ENCODE data around the gene TRAPPC3. TPM values are rescaled to one million over a fixed set of nuclear protein-coding genes. Genes with fewer than 3 reads are reported as not detected.
"Not testable (repeated sequence)": the region's sequence is repeated elsewhere in the genome, so short reads cannot be mapped to it uniquely, and the experiment has no call there.

Gene TRAPPC3
- total RNA-seq, 2 experiments from 2014 or later: 51.7 to 52.5 TPM

DNA sequence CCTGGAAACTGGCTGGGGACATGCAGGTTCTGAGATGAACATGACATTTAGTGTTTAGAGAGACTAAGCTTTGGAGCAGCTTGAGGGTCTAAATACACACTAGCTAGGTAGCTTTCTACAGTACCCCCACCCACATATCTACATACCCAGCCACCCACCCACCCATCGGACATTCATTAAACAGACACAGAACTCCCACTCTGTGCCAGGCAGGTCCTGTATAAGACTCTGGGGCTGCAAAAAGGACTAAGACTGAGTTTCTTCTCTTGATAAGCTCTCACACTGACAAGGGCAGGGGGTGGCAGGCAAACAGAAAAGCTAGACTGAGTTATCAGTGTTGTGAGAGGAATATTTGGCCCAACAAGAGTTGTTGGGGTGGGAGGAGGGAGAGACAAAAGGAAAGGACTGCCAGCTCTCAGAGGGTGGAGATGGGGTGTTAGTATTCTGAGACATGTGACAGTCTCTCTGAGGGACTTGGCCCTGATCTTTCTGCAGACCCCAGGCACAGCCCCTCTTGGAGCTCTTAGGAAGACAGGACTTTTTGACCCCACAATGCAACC is 13.5 kb upstream of the TRAPPC3 start:
- H3K9me3 Mint-ChIP-seq: no peaks in the 10 kb centered on the region
- peaks cover 67% of the 10 kb centered on the region for H3K4me1 Mint-ChIP-seq
- ATAC-seq (ENCODE audit: low read depth) (no peak), DNase-seq (no peak)
- H3K4me3 Mint-ChIP-seq: peak overlapping the region; percentile 91
- H3K27ac Mint-ChIP-seq: peak overlapping the region; percentile 97
- H3K27me3 Mint-ChIP-seq: no peaks in the 10 kb centered on the region
- POLR2A ChIA-PET: interaction anchor here (0.6 to 5.5 kb wide), 8 partner anchors 8 to 224 kb away, joined by 3 to 98 read pairs (median 4); partner anchors contain the start of genes THRAP3 and TRAPPC3
- H3K36me3 Mint-ChIP-seq: peaks cover 34% of the 10 kb centered on the region

DNA sequence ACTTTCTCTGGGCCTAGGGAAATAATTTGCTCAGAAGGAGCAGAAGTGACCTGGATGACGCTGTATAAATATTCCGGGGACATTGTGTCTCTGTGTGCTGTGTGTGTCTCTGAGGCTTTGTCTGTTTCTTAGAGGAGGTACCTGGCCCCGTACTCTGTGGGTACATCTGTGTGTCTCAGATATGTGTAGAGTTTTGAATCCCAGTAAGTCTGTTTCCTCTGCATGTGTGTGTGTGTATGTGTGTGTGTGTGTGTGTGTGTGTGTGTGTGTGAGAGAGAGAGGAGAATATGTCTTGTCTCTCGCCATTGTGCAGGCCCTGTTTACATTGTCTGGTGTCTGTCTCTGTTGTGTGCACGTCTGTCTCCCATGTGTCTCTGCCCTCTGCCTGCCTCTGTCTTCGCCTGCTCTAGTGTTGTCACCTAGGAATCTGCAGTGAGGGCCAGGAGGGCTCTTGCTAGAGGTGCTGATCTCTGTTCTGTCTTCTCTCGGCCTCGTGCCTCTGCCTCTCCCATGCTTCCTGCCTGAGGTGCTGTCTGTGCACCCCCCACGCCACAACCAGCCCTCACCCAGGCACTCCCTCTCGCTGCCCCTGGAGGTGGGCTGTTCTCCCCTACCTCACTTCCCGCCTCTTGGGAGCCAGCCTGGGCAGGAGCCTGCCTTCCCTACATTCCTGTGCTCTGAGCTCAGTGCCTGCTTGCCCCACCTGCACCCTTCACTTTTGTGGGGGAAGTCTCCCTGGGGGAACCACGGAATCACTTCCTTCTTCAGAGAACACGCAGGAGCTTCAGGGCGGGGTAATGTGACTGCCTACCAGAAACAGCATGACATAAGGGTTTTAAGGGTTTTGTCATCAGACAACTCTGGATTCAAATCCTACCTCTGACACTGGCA is 12.6 kb upstream of the TRAPPC3 start:
- ATAC-seq (ENCODE audit: low read depth) (peak; percentile 50), DNase-seq (peak; percentile 69)
- Mint-ChIP-seq H3K4me3 (peak overlapping the region; percentile 91), H3K4me1 (peaks cover 70% of the 10 kb centered on the region), H3K27ac (peak overlapping the region; percentile 97), H3K27me3 (no peaks in the 10 kb centered on the region), H3K9me3 (no peaks in the 10 kb centered on the region), H3K36me3 (peaks cover 36% of the 10 kb centered on the region)
- POLR2A ChIA-PET: interaction anchor here (0.9 to 5.5 kb wide), 11 partner anchors 9 to 225 kb away, joined by 3 to 98 read pairs (median 5); partner anchors contain the start of genes SH3D21, THRAP3 and TRAPPC3

- POLR2A ChIA-PET: interaction anchor here (0.6 to 5.5 kb wide), 15 partner anchors 10 to 230 kb away, joined by 3 to 98 read pairs (median 4); partner anchors contain the start of genes AGO3, EVA1B, SH3D21 and THRAP3
- Mint-ChIP-seq H3K27me3 (no peaks in the 10 kb centered on the region), H3K36me3 (peaks cover 33% of the 10 kb centered on the region), H3K9me3 (no peaks in the 10 kb centered on the region), H3K4me3 (peak overlapping the region; percentile 91), H3K4me1 (peaks cover 65% of the 10 kb centered on the region), H3K27ac (peak overlapping the region; percentile 97)
- DNase-seq (peak; percentile 77), ATAC-seq (ENCODE audit: low read depth) (peak; percentile 43)
These were observed 11.7 kb upstream of the TRAPPC3 start for GRCh38 chr1:36160949-36161485.

GRCh38 chr1:36160388-36160948 is 11.2 kb upstream of the TRAPPC3 start:
- ATAC-seq (ENCODE audit: low read depth) (no peak), DNase-seq (no peak)
- Mint-ChIP-seq H3K9me3 (no peaks in the 10 kb centered on the region), H3K4me3 (peak overlapping the region; percentile 91), H3K4me1 (peaks cover 63% of the 10 kb centered on the region), H3K36me3 (peaks cover 33% of the 10 kb centered on the region), H3K27me3 (no peaks in the 10 kb centered on the region), H3K27ac (peak overlapping the region; percentile 97)
- POLR2A ChIA-PET: interaction anchor here (0.8 to 5.5 kb wide), 12 partner anchors 10 to 229 kb away, joined by 3 to 98 read pairs (median 4); partner anchors contain the start of genes AGO3, EVA1B, SH3D21 and THRAP3

DNA sequence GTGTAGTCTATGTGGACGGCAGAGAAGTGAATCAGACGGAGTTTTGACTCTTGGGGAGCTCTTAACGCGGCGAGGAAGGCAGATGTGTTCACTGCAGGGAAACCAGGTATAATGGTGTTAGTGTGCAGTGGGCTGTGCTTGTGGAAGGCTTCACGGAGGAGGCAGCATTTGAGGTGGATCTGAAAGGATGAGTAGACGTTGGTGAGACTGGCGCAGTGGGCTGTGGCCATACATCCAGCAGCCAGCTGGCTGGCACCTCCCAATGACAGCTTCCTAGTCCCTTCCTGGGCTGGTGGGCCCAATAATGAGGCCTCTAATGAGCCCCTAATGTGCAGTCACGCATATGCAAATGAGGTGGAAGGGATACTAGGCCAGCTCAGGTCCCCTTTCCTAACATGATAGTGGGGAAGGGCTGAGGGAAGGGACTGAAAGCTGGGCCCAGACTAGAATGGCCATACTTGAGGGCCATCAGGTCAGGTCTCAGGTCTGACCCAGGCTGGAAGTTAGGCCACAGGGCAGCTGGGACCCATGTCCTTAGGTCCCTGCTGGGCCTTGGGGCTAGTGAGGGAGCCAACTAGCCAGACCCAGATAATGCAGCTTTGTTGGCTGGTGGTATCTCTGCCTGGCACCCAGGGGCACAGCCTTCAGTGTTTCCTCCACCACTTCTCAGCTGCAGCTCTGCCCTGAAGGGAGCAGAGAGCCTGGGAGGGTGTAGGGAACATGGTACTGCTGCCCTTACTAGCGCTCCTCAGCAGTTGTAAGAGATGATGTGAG is 10.5 kb upstream of the TRAPPC3 start:
- peaks cover 33% of the 10 kb centered on the region for H3K36me3 Mint-ChIP-seq
- H3K9me3 Mint-ChIP-seq: no peaks in the 10 kb centered on the region
- DNase-seq (no peak), ATAC-seq (ENCODE audit: low read depth) (no peak)
- POLR2A ChIA-PET: interaction anchor here (0.8 to 5.5 kb wide), 9 partner anchors 9 to 227 kb away, joined by 3 to 98 read pairs (median 5); partner anchors contain the start of genes STK40, THRAP3 and TRAPPC3
- peak overlapping the region; percentile 91 for H3K4me3 Mint-ChIP-seq
- peaks cover 63% of the 10 kb centered on the region for H3K4me1 Mint-ChIP-seq
- H3K27me3 Mint-ChIP-seq: no peaks in the 10 kb centered on the region
- peak overlapping the region; percentile 97 for H3K27ac Mint-ChIP-seq

- DNase-seq; ATAC-seq (ENCODE audit: low read depth); H3K27me3 Mint-ChIP-seq; H3K9me3 Mint-ChIP-seq: not testable (repeated sequence)
- Mint-ChIP-seq H3K4me3 (peak overlapping the region; percentile 91), H3K27ac (peak overlapping the region; percentile 97), H3K36me3 (peaks cover 27% of the 10 kb centered on the region), H3K4me1 (peaks cover 61% of the 10 kb centered on the region)
- POLR2A ChIA-PET: interaction anchor here (1.0 to 5.5 kb wide), 5 partner anchors 8 to 226 kb away, joined by 3 to 98 read pairs (median 14); partner anchors contain the start of genes STK40, THRAP3 and TRAPPC3
These were observed 9.6 kb upstream of the TRAPPC3 start for GRCh38 chr1:36158827-36159252.

DNA sequence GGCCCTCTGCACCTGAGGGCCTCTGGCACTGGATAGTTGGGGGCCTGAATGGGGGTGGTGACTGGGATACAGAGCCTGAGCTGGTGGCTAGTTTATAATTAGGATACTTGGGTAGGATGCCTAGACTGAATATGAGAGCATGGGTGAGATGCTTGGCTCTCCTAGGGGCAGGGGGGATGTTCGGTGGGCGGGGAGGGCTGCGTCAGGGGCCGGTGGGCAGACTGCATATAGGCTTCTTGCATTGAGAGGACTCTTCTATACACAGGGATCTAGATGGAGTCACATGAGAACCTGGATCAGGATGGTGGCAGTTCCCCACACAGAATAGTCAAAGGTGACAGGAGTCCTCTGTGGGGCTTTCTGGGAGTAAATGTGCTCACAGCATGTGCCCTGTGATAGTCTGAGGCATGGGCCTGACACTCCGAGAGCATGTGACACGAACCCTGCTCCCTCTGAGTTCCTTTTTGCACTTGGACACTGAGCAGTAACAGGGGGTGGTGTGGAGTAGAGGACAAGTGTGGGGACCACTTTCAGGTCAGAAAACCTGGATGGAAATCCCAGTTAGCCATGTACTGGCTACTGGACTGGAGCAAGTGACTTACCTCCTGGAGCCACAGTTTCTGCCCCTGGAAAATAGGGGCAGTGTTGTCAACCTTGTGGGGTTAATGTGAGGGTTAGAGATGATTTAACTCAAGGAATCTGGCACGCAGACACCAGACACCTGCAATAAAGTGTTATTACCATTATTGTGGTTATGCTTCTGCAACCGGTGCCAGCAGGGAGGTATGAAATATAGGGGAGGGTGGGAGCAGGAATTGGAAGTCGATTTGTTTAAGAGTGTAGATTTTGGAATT is 8.9 kb upstream of the TRAPPC3 start:
- H3K4me1 Mint-ChIP-seq: peaks cover 64% of the 10 kb centered on the region
- no peaks in the 10 kb centered on the region for H3K27me3 Mint-ChIP-seq
- H3K27ac Mint-ChIP-seq: peak overlapping the region; percentile 85
- ATAC-seq (ENCODE audit: low read depth) (no peak), DNase-seq (no peak)
- POLR2A ChIA-PET: interaction anchor here (0.6 to 4.7 kb wide), 5 partner anchors 30 to 255 kb away, joined by 3 to 25 read pairs (median 9); partner anchors contain the start of genes STK40 and THRAP3
- peak overlapping the region; percentile 84 for H3K4me3 Mint-ChIP-seq
- peaks cover 27% of the 10 kb centered on the region for H3K36me3 Mint-ChIP-seq
- H3K9me3 Mint-ChIP-seq: no peaks in the 10 kb centered on the region

- H3K4me1 Mint-ChIP-seq: peaks cover 60% of the 10 kb centered on the region
- no peaks in the 10 kb centered on the region for H3K9me3 Mint-ChIP-seq
- peaks cover 25% of the 10 kb centered on the region for H3K36me3 Mint-ChIP-seq
- no peak for DNase-seq
- ATAC-seq (ENCODE audit: low read depth): no peak
- H3K4me3 Mint-ChIP-seq: peak overlapping the region; percentile 84
- POLR2A ChIA-PET: interaction anchor here (0.8 to 4.7 kb wide), 8 partner anchors 7 to 228 kb away, joined by 3 to 25 read pairs (median 8); partner anchors contain the start of genes STK40 and THRAP3
- peak overlapping the region; percentile 85 for H3K27ac Mint-ChIP-seq
- H3K27me3 Mint-ChIP-seq: no peaks in the 10 kb centered on the region
These were observed 8.0 kb upstream of the TRAPPC3 start for GRCh38 chr1:36157115-36157903.

GRCh38 chr1:36156329-36157114 is 7.2 kb upstream of the TRAPPC3 start:
- H3K9me3 Mint-ChIP-seq: no peaks in the 10 kb centered on the region
- peaks cover 20% of the 10 kb centered on the region for H3K36me3 Mint-ChIP-seq
- ATAC-seq (ENCODE audit: low read depth): peak; percentile 6
- no peaks in the 10 kb centered on the region for H3K27me3 Mint-ChIP-seq
- H3K4me3 Mint-ChIP-seq: peak overlapping the region; percentile 84
- peak; percentile 77 for DNase-seq
- POLR2A ChIA-PET: interaction anchor here (0.6 to 4.7 kb wide), 10 partner anchors 8 to 308 kb away, joined by 3 to 25 read pairs (median 6); partner anchors contain the start of genes MRPS15, STK40 and THRAP3
- peak overlapping the region; percentile 85 for H3K27ac Mint-ChIP-seq
- H3K4me1 Mint-ChIP-seq: peaks cover 60% of the 10 kb centered on the region

Data from activated naive CD8-positive, alpha-beta T cell treated with anti-CD3 and anti-CD28 coated beads, Interleukin-2, amount 10 ng/mL, durations not matched to agents 7 days and 5 days (primary cell).